Activated CD8-positive, alpha-beta memory T cell treated with anti-CD3 and anti-CD28 coated beads, Interleukin-2, amount 50 U/mL, for 1 hour (primary cell): ENCODE results near the gene HLF.
"Not testable (repeated sequence)": the region's sequence is repeated elsewhere in the genome, so short reads cannot be mapped to it uniquely, and the experiment has no call there.

Experiments
- DNase-seq: peaks from one replicate; pipeline ENCODE4 v3.0.0-alpha.2; 2020; ENCODE audit errors: extremely low read depth

HLF gene

GRCh38 chr17:55311767-55312375, 47.1 kb downstream of the HLF start:
- DNase-seq = no peak

GRCh38 chr17:55312852-55313251, 48.1 kb downstream of the HLF start:
- DNase-seq = no peak

GRCh38 chr17:55314061-55314783, 49.5 kb downstream of the HLF start:
- DNase-seq = no peak

DNA sequence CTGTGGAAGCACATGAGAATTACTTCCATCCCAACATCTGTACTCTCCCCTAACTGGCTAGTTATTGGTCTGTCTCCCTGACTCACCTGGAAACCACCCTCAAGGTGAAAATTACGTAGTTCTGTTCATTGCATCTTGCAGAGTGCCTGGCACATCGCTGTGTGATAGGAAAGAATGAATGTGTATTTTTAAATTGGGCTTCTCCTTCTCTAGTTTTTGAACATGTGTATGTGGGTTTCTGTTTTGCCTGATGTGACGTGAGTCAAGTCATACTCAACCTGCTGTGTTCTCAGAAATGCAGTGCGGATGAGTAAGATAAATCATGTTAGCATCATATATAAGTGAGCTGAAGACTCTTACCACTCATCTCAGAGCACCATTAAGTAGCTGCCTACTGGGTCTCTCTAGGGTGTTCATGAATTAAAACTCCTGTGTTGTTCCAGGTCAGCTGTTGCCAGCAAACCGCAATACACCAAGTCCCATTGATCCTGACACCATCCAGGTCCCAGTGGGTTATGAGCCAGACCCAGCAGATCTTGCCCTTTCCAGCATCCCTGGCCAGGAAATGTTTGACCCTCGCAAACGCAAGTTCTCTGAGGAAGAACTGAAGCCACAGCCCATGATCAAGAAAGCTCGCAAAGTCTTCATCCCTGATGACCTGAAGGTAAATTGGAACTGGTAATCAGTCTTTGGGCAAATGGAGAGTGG, 50.2 kb downstream of the HLF start:
- no peak for DNase-seq

DNA sequence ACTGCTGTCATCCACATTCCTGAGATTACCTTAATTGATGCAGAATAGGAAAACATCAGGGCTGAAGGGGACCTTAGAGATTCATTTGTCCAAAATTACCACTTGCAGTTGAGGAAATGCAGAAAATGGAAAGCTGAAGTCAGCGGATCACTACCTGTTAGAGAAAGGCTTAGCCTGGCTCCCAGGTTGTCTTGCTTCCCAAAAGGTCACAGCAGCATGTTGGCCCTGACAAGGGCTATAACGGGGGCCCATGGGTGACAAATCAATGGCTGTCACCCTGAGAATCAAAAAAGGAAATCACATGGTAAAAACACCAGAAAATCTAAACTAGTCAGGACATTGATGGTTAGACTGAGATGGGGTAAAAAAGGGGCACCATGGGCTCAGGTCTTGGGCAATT, 51.7 kb downstream of the HLF start:
- DNase-seq = no peak

DNA sequence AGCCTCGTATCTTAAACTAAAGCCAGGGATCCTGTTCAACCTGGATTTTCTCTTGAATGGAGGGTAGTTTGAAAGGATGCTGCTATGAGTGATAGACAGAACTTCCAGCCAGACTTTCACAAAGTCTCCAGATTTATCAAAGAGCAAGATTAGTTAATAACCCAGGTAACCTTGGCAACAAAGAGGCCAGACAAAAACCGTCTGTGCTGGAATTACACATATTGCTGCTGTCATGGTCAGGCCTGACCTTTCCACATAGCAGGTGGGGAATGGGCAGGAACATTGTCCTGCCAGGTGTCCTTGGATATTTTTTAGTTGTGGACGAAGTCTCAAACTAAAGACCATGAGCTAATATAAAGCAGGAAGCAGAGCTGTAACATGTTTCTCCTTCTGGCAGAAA, 52.5 kb downstream of the HLF start:
- DNase-seq = no peak

- DNase-seq = no peak
These were observed 53.3 kb downstream of the HLF start for GRCh38 chr17:55318081-55318480.

DNA sequence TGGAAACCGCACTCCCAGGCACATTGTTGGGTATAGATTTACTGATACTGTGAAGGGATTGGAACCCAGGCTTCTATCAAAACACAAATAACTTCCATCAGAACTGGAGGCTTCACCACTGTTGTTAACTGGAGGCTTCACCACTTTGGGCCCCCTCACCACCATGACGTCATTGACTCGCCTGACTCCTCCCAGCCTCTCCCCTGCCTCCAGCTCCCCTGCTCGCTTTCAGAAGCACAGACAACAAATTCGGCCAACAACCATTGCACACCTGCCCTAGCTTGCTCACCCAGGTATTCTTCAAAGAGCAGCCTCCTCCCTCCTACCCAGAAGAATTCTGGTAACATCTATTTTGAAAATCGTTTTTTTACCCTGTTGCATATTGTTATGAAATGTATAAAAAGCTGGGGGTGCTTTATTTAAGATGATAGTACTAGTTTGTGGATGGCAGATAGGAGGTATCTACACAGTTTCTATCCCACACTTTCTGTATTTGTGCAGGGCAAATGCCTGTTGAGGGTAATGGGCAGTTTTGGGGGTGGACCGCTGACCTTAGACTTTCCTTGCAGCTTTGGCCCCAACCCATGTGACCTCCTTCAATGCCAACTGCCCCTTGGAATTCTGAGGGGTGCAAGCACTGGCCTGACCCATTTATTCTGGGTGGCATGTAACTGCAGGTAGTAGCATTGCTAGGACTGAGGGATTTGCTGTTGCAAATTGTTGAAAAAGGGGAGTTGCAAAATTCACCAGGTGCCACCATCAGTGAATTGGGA, 54.1 kb downstream of the HLF start:
- DNase-seq = no peak

DNA sequence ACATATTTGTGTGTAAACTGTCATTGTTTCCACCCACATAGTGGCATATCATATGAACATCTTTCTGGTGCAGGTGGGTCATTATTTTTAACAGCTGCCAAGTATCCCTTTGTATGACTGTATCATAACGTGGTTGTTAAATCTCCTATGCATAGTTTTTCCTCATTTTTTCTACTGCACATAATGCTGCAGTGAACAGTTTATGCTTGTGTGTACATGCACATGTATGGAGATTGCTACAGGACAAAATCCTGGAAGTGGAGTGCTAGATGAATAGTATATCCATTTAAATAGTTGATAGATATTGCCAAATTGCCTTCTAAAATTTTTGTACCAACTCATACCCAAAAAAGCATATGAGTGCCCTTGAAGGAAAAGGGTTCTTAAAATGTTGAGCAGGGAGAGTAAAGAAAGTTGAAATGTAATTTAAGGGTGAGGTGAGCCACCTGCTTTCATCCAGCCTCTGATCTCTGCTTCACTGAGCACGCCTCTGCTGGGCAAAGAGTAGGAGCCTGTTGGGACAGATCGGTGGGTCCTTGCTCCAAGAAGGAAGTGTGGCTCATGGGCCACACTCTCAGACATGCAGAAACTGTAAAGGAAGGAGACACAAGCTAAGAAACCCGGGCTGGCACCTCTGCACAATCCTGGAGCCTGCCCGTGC, 55.3 kb downstream of the HLF start:
- DNase-seq = no peak

- DNase-seq = no peak
These were observed 56.0 kb downstream of the HLF start for GRCh38 chr17:55320594-55321426.

GRCh38 chr17:55321427-55322060, 56.8 kb downstream of the HLF start:
- no peak for DNase-seq

DNA sequence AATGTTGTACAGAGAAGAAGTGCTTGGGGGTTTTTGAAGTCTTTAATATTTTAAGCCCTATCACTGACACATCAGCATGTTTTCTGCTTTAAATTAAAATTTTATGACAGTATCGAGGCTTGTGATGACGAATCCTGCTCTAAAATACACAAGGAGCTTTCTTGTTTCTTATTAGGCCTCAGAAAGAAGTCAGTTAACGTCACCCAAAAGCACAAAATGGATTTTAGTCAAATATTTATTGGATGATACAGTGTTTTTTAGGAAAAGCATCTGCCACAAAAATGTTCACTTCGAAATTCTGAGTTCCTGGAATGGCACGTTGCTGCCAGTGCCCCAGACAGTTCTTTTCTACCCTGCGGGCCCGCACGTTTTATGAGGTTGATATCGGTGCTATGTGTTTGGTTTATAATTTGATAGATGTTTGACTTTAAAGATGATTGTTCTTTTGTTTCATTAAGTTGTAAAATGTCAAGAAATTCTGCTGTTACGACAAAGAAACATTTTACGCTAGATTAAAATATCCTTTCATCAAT, 57.8 kb downstream of the HLF start:
- no peak for DNase-seq

DNA sequence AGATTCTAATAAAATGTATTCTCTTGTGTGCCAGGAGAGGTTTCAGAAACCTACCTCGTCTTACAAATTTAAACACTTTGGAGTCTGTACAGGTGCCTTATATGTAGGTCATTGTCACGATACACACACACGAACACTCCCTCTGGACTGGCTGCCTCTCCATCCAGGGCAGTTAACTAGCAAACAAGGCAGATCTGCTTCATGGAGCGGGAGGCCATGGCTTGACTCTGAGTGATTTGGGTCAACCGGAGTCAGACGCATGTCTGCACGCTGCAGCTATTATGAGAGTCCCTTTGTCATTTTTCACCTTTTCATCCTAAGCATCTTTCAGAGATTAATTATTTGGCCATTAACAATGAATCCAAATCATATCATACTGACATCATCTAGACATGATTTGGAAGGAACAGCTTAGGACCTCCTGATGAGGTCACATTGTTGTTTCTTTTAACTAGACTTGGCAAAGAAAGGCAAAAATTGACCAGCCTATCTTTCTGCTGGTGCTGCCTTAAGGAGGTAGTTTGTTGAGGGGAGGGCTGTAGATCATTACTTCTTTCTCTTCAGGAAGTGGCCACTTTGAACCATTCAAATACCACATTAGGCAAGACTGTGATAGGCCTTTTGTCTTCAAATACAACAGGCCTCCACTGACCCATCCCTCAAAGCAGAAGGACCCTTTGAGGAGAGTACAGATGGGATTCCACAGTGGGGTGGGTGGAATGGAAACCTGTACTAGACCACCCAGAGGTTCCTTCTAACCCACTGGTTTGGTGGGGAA, 58.9 kb downstream of the HLF start:
- DNase-seq = no peak

DNA sequence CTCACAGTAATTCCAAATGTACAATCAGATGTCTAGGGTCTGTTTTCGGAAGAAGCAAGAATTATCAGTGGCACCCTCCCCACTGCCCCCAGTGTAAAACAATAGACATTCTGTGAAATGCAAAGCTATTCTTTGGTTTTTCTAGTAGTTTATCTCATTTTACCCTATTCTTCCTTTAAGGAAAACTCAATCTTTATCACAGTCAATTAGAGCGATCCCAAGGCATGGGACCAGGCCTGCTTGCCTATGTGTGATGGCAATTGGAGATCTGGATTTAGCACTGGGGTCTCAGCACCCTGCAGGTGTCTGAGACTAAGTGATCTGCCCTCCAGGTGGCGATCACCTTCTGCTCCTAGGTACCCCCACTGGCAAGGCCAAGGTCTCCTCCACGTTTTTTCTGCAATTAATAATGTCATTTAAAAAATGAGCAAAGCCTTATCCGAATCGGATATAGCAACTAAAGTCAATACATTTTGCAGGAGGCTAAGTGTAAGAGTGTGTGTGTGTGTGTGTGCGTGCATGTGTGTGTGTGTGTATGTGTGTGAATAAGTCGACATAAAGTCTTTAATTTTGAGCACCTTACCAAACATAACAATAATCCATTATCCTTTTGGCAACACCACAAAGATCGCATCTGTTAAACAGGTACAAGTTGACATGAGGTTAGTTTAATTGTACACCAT, 59.7 kb downstream of the HLF start:
- no peak for DNase-seq

DNA sequence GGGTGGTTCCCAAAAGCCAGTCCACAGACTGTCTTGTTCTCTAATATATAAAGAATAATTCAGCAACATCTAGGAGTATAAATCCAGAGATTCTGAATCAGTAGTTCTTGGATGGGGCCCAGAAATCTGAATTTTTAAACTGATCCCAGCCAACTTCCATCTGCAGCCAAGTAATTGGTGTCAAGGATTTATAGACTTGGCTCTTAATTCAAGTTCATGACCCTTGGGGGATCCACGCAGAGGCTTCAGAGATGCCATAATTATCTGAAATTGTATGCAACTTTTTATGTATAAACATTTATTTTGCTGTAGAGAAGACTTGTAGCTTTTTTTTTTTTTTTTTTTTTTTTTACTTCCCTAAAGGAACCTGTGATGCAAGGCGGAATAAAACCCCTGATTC, 60.6 kb downstream of the HLF start:
- DNase-seq = no peak

DNA sequence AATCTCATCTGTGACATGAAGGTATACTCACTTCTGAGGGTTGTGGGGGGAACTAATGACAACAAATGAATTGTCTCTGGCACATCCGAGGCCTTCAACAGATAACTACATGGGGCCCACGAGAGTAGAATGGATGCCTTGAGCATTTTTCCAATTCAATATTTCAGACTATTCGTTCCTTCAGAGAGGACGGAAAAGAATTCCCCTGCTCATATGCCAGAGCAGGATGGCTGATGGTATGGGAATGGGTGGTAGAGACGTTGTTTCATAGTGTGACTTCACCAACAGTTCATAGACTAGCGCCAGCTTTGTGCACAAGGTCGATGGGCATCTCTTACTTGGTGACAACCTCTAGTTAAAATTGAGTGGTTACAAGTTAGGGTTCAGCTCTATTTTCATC, 61.3 kb downstream of the HLF start:
- DNase-seq = no peak

- DNase-seq = no peak
These were observed 62.7 kb downstream of the HLF start for GRCh38 chr17:55327225-55328088.

DNA sequence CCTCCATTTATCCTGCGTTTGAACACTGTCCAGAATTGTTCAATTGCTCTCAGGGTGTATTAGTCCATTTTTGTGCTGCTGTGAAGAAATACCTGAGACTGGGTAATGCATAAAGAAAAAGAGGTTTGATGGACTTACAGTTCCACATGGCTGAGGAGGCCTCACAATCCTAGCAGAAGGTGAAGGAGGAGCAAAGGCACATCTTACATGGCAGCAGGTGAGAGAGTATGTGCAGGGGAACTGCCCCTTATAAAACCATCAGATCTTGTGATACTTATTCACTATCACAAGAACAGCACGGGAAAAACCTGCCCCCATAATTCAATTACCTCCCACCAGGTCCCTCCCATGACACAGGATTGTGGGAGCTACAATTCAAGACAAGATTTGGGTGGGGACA, 63.8 kb downstream of the HLF start:
- not testable (repeated sequence) for DNase-seq
